GM23248 (cell line): Measurements from ENCODE around the gene RCOR1.

Source experiments
- EZH2 ChIP-seq: fragments of 200-600 bp; sonication (generic); IDR thresholded peaks from 2 replicates; pipeline ENCODE4 v1.6.1; 2018; ENCODE audit warnings: antibody characterized with exemption, mild to moderate bottlenecking; ENCODE audit not compliant: insufficient read depth, poor library complexity, severe bottlenecking
- EZH2phosphoT487 ChIP-seq: fragments of 200-600 bp; sonication (generic); IDR thresholded peaks from 2 replicates; pipeline ENCODE4 v1.6.1; 2018; ENCODE audit warnings: antibody characterized with exemption, moderate library complexity, mild to moderate bottlenecking, low read depth; ENCODE audit not compliant: insufficient read depth

- TF ChIP-seq EZH2phosphoT487 (no peak), EZH2 (no peak)
Measured at GRCh38 chr14:102776761-102777710, 184.6 kb downstream of the RCOR1 start, which contains the start of gene TRAF3.
